Panc1 (cell line): Measurements from ENCODE around the gene USB1. TPM values are rescaled to one million over a fixed set of nuclear protein-coding genes. Genes with fewer than 3 reads are reported as not detected.

Experiments used
- ATAC-seq: fragments of 200-7000 bp; cut with Tn5 transposase; 2 replicates; pipeline ENCODE4 v1.9.1; 2020; ENCODE audit warnings: mild to moderate bottlenecking, moderate library complexity
- BruUV-seq: library from RNA; stranded (reverse); fragments of 400-500 nt; replicated peaks from 2 replicates; lab custom pipeline; 2021; lab: Mats Ljungman, UMichigan
- CTCF ChIA-PET: fragments of 300-600 bp; sonication (Branson Sonifier 250); formaldehyde crosslinking; loops from one replicate; lab custom pipeline; 2022; ENCODE audit warnings: antibody characterized with exemption; lab: Charles Lee
- POLR2A ChIA-PET: fragments of 300-600 bp; sonication (Branson Sonifier 250); formaldehyde crosslinking; loops from one replicate; lab custom pipeline; 2022; ENCODE audit warnings: antibody characterized with exemption; lab: Charles Lee
- DNase-seq: peaks from one replicate; pipeline ENCODE4 v3.0.0-alpha.2; 2010; ENCODE audit warnings: low read depth, low spot score
- H3K27ac ChIP-seq: 2 replicates; pipeline ENCODE4 v1.5.1; 2011; ENCODE audit warnings: mild to moderate bottlenecking, low read length, inconsistent platforms
- H3K27me3 ChIP-seq: fragments of 200-500 bp; sonication (Bioruptor generic); 2 replicates; pipeline ENCODE4 v1.6.0; 2014; ENCODE audit warnings: low read length, inconsistent platforms; ENCODE audit not compliant: control insufficient read depth, insufficient read depth
- H3K36me3 ChIP-seq: fragments of 200-500 bp; sonication (Bioruptor generic); 2 replicates; pipeline ENCODE4 v1.5.1; 2014; ENCODE audit warnings: inconsistent platforms, mild to moderate bottlenecking, low read length, moderate library complexity; ENCODE audit not compliant: control insufficient read depth, insufficient read depth
- H3K4me1 ChIP-seq: 2 replicates; pipeline ENCODE4 v1.5.1; 2011; ENCODE audit warnings: inconsistent platforms, mild to moderate bottlenecking, low read length, moderate library complexity; ENCODE audit not compliant: control insufficient read depth, insufficient read depth
- H3K4me3 ChIP-seq, 2 experiments: 2 replicates each; pipeline ENCODE4 v1.5.1; 2011 to 2012; ENCODE audit warnings: low read depth in 2 of 2, low read length in 2 of 2, mild to moderate bottlenecking in 2 of 2, inconsistent platforms in 1 of 2, moderate library complexity in 1 of 2
- H3K9me3 ChIP-seq: fragments of 200-500 bp; sonication (Bioruptor generic); 2 replicates; pipeline ENCODE4 v1.5.1; 2014; ENCODE audit warnings: low read depth, mild to moderate bottlenecking, inconsistent platforms, low read length, moderate library complexity; ENCODE audit not compliant: control insufficient read depth, insufficient read depth
- CTCF ChIP-seq: fragments of 450-650 bp; IDR thresholded peaks from 2 replicates; pipeline ENCODE4 v1.5.1; 2017; ENCODE audit warnings: mild to moderate bottlenecking
- POLR2AphosphoS5 ChIP-seq: IDR thresholded peaks from 2 replicates; pipeline ENCODE4 v1.6.1; 2012; ENCODE audit warnings: mild to moderate bottlenecking, low read depth, low read length, moderate library complexity
- REST ChIP-seq, 2 experiments: IDR thresholded peaks; 2 replicates each; pipeline ENCODE4 v1.6.1; 2011 to 2012; ENCODE audit warnings: low read depth in 2 of 2, control low read depth in 1 of 2, low read length in 1 of 2, mild to moderate bottlenecking in 1 of 2, moderate library complexity in 1 of 2; ENCODE audit not compliant: insufficient read depth in 1 of 2
- SIN3A ChIP-seq: IDR thresholded peaks from 2 replicates; pipeline ENCODE4 v1.6.1; 2012; ENCODE audit warnings: low read depth, mild to moderate bottlenecking, low read length, moderate library complexity, borderline replicate concordance; ENCODE audit not compliant: insufficient read depth
- TCF7L2 ChIP-seq: IDR thresholded peaks from 2 replicates; pipeline ENCODE4 v1.6.1; 2011; ENCODE audit warnings: mild to moderate bottlenecking, low read depth, low read length, inconsistent platforms
- in situ Hi-C: cut with HindIII; loops from 2 replicates; pipeline ENCODE4 v1.10.0; 2016; ENCODE audit warnings: low sequenced_read_pairs, low pct_unique_long_range_greater_than_20kb
- intact Hi-C: fragments of 100-400 bp; cut with micrococcal nuclease; formaldehyde crosslinking; loops from one replicate; pipeline ENCODE4 v1.10.0; 2022; ENCODE audit not compliant: unreplicated experiment
- total RNA-seq: library from RNA; stranded (reverse); gene quantifications from one replicate; pipeline ENCODE4 v1.2.1, GENCODE V29; 2021; ENCODE audit not compliant: unreplicated experiment

USB1 gene
- total RNA-seq, 1 experiment from 2014 or later, result 58.2 TPM

GRCh38 chr16:58012481-58012880, 11.3 kb downstream of the USB1 start:
- in situ Hi-C loops, result loop anchor here (25.0 kb wide), 1 partner anchor 100 kb away; no protein-coding TSS in a partner anchor
- Histone ChIP-seq H3K4me1 (no peaks in the 10 kb centered on the region), H3K36me3 (no peaks in the 10 kb centered on the region; the same call in 1 of the 2 replicates), H3K27ac (no peak overlapping the region), H3K27me3 (no peaks in the 10 kb centered on the region), H3K4me3 (no peak overlapping the region), H3K9me3 (no peaks in the 10 kb centered on the region)
- ATAC-seq, result no peak
- intact Hi-C loops, result no loop called here
- no TSS peak for BruUV-seq
- ChIA-PET POLR2A (no interaction called here), CTCF (no interaction called here)
- TF ChIP-seq POLR2AphosphoS5 (no peak), REST (IDR thresholded peaks at IDR 0.05; ENCODE audit: insufficient read depth in 1 of 2, low read depth in 2 of 2, low read length in 1 of 2) (no peak), CTCF (no peak), SIN3A (no peak), TCF7L2 (no peak)
- no peak for DNase-seq

- intact Hi-C loops (no loop called here), in situ Hi-C loops (loop anchor here (25.0 kb wide), 1 partner anchor 99 kb away; no protein-coding TSS in a partner anchor)
- H3K4me1 ChIP-seq, result no peaks in the 10 kb centered on the region
- ChIA-PET CTCF (interaction anchor here (0.5 kb wide), 2 partner anchors 89 to 156 kb away, joined by 4 to 5 read pairs; no protein-coding TSS in a partner anchor), POLR2A (no interaction called here)
- TSS peak; percentile 34 for BruUV-seq
- no peaks in the 10 kb centered on the region for H3K27me3 ChIP-seq
- TF ChIP-seq CTCF, result no peak
- no peak for TF ChIP-seq REST (IDR thresholded peaks at IDR 0.05; ENCODE audit: insufficient read depth in 1 of 2, low read depth in 2 of 2, low read length in 1 of 2)
- H3K4me3 ChIP-seq, result no peak overlapping the region
- no peaks in the 10 kb centered on the region; the same call in 1 of the 2 replicates for H3K36me3 ChIP-seq
- no peak overlapping the region for H3K27ac ChIP-seq
- DNase-seq (no peak), ATAC-seq (no peak)
- no peaks in the 10 kb centered on the region for H3K9me3 ChIP-seq
These were observed 12.2 kb downstream of the USB1 start for GRCh38 chr16:58013201-58013956.
